ENCODE results near the gene ANKRD20A1.
"Not testable (repeated sequence)": the region's sequence is repeated elsewhere in the genome, so short reads cannot be mapped to it uniquely, and the experiment has no call there.

The ANKRD20A1 gene

GRCh38 chr9:67858871-67859270 is at the start of gene ANKRD20A1:
TSS of gene ANKRD20A1 (plus strand) at chr9:67858931. CDS start at chr9:67859427, 496 bp downstream.
- intact Hi-C loops (cut with DNase I), result not testable (repeated sequence)
- peak in 14 of 42 donors; percentile 2 to 68 (median 30) for DNase-seq

- DNase-seq; intact Hi-C loops (cut with DNase I): not testable (repeated sequence)
Measured at GRCh38 chr9:67832088-67832487, 26.6 kb upstream of the ANKRD20A1 start.
